Mucosa of stomach (tissue), 1 donor: Measurements from ENCODE around the gene SYT4.

Experiments
- H3K27me3 ChIP-seq: one replicate; pipeline ENCODE4 v1.7.0; 2013; ENCODE audit warnings: mild to moderate bottlenecking, low read length; ENCODE audit not compliant: control insufficient read depth, insufficient read depth
- H3K36me3 ChIP-seq: one replicate; pipeline ENCODE4 v1.7.0; 2013; ENCODE audit warnings: low read length; ENCODE audit not compliant: control insufficient read depth, insufficient read depth
- H3K4me1 ChIP-seq: one replicate; pipeline ENCODE4 v1.7.0; 2013; ENCODE audit warnings: mild to moderate bottlenecking, low read length; ENCODE audit not compliant: control insufficient read depth, insufficient read depth
- H3K4me3 ChIP-seq: one replicate; pipeline ENCODE4 v1.7.0; 2013; ENCODE audit warnings: low read length
- H3K9ac ChIP-seq: one replicate; pipeline ENCODE4 v1.7.0; 2013; ENCODE audit warnings: mild to moderate bottlenecking, low read length, moderate library complexity
- H3K9me3 ChIP-seq: one replicate; pipeline ENCODE4 v1.7.0; 2013; ENCODE audit warnings: mild to moderate bottlenecking, low read length, moderate library complexity; ENCODE audit not compliant: control insufficient read depth
- donor health status: Pancreatic carcinoma.

Gene SYT4

DNA sequence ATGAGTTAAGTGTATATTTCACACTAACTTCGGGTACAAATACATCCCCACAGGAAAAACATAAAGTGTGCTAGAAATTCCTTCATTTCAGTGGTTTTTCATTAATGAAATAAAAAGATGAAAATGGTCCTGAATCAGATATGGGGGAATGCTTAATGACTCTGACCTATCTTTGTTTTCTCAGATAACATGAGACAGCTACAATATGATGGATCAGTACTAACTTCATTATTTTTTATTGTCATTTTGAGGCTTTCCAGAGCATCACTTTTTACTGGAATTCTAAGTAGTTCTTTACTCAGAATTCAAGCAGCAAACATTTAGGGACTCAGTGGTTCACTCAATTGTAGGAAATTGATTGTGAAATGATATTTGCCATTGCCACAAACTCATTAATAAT lies 2.8 kb downstream of the SYT4 start:
- H3K4me3 ChIP-seq, result no peak overlapping the region

GRCh38 chr18:43271593-43272432 lies 5.5 kb downstream of the SYT4 start:
- H3K36me3 ChIP-seq, result no peaks in the 10 kb centered on the region
- H3K4me3 ChIP-seq, result no peak overlapping the region
- no peaks in the 10 kb centered on the region for H3K9me3 ChIP-seq
- no peak overlapping the region for H3K9ac ChIP-seq
- H3K27me3 ChIP-seq, result no peaks in the 10 kb centered on the region
- H3K4me1 ChIP-seq, result no peaks in the 10 kb centered on the region

More for the DNA sequence above, 2.8 kb downstream of the SYT4 start:
- no peaks in the 10 kb centered on the region for H3K9me3 ChIP-seq
- H3K9ac ChIP-seq, result no peak overlapping the region
- no peaks in the 10 kb centered on the region for H3K27me3 ChIP-seq
- H3K4me1 ChIP-seq, result no peaks in the 10 kb centered on the region
- no peaks in the 10 kb centered on the region for H3K36me3 ChIP-seq

DNA sequence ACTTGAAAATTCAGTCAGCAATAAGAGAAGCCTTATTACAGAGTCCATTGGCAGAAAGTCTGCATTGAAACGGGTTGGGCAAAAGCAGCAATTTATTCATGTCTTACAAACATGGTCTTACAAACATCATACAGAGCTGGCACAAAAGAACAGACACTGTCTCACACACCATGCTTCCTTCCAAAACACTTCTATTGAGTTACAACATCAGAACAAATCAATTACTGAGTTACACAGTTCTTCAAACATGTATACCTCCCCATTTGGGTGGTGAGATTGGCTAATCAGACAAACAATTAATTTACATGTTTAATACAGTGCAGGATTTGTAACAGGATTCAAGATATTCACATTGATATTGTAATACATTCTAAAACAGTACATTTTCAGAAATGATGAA lies 9.5 kb downstream of the SYT4 start:
- H3K4me1 ChIP-seq, result no peaks in the 10 kb centered on the region
- no peaks in the 10 kb centered on the region for H3K9me3 ChIP-seq
- H3K36me3 ChIP-seq, result no peaks in the 10 kb centered on the region
- H3K9ac ChIP-seq, result no peak overlapping the region
- no peak overlapping the region for H3K4me3 ChIP-seq
- no peaks in the 10 kb centered on the region for H3K27me3 ChIP-seq

- Histone ChIP-seq H3K4me3 (no peak overlapping the region), H3K36me3 (no peaks in the 10 kb centered on the region), H3K4me1 (no peaks in the 10 kb centered on the region), H3K9me3 (no peaks in the 10 kb centered on the region), H3K9ac (no peak overlapping the region), H3K27me3 (no peaks in the 10 kb centered on the region)
Observed at GRCh38 chr18:43265465-43265864, 11.8 kb downstream of the SYT4 start.

DNA sequence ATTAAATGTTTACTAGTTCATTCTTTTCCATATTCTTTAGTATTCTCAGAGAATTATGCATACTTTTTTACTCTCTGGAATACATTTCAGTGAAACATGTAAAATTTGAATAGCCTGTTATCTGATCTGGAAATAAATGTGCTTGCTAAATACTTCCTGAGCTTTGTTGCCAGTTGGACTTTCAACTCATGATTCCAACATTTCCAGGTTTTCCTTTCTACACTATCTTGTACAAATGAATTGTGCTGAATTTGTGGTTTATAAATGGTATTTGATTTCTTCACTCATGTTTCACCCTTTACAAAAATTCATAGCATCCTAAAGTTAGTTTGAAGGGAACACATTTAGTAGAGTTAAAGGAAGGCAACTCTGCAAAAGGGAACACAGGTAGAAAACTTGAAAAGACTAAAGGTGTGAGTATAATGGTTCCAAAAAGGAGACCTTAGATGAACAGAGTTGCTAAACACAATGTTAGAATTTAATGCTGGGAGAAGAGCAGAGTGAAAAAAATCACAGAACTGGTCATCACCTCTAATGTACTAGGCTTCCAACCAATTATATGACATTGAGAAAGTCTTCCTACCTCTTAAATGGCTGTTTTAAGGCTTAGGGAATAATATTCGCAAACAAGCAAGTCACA lies 28.6 kb downstream of the SYT4 start:
- Histone ChIP-seq H3K27me3 (no peaks in the 10 kb centered on the region), H3K4me1 (no peaks in the 10 kb centered on the region), H3K9me3 (no peaks in the 10 kb centered on the region), H3K4me3 (no peak overlapping the region), H3K36me3 (no peaks in the 10 kb centered on the region), H3K9ac (no peak overlapping the region)

DNA sequence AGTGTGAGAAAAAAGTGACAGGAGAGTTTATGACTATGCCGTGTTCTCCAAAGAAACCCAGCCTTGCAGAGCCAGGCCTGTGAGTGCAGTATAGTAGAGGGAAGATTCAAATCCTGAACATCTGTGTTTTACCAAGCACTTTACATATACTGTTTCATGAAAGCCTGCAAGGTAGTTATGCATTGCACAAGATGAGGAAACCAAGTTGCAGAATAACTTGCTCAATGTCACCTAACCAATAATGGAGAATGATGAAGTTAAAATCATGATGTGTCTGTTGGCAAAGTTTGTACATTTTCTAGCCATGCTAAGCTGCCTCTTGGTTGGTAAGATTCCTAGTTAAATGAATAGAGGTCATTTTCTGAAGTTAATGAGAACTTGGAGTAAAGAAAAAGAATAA lies 29.3 kb downstream of the SYT4 start:
- Histone ChIP-seq H3K36me3 (no peaks in the 10 kb centered on the region), H3K9ac (no peak overlapping the region), H3K9me3 (no peaks in the 10 kb centered on the region), H3K27me3 (no peaks in the 10 kb centered on the region), H3K4me1 (no peaks in the 10 kb centered on the region), H3K4me3 (no peak overlapping the region)

DNA sequence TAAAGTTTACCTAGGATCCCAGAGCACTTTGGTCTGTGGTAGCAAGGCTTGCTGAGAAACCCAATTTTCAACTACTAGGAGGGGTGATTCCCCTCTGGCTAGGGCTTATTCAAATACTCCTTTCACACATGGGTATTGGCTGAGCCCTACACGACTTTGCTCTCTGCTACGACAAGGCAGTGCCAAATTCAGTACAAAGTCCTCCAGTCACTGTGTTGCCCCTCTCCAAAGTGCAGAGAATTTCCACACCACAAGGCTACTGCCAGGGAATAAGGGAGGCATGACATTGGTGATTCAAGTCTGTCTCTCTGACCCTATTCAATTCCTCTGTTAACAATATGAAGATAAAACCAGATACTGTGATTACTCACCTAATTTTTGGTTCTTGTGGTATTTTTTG lies 38.9 kb downstream of the SYT4 start:
- Histone ChIP-seq H3K4me3 (no peak overlapping the region), H3K9me3 (no peaks in the 10 kb centered on the region), H3K36me3 (no peaks in the 10 kb centered on the region), H3K27me3 (no peaks in the 10 kb centered on the region), H3K9ac (no peak overlapping the region), H3K4me1 (no peaks in the 10 kb centered on the region)

DNA sequence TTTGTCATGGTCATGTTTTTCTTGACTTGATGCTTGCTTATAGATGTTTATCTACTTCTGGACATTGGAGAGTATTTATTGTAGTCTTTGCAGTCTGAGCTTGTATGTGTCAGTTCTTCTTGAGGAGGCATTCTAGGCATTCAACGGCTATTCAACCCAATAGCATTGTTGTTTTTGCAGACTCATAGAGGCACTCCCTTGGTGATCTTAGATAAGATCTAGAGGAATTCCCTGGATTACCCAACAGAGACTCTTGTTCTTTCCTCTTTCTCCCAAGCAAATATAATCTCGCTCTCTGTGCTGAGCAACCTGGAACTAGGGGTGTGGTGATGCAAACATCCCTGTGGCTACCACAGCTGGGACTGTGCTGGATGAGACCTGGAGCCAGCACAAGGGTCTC lies 40.4 kb downstream of the SYT4 start:
- Histone ChIP-seq H3K27me3 (no peaks in the 10 kb centered on the region), H3K4me1 (no peaks in the 10 kb centered on the region), H3K9me3 (no peaks in the 10 kb centered on the region), H3K9ac (no peak overlapping the region), H3K4me3 (no peak overlapping the region), H3K36me3 (no peaks in the 10 kb centered on the region)

- no peaks in the 10 kb centered on the region for H3K9me3 ChIP-seq
- H3K27me3 ChIP-seq, result no peaks in the 10 kb centered on the region
- no peaks in the 10 kb centered on the region for H3K4me1 ChIP-seq
- no peaks in the 10 kb centered on the region for H3K36me3 ChIP-seq
- H3K4me3 ChIP-seq, result no peak overlapping the region
- H3K9ac ChIP-seq, result no peak overlapping the region
Observed at GRCh38 chr18:43234889-43235288, 42.4 kb downstream of the SYT4 start.

DNA sequence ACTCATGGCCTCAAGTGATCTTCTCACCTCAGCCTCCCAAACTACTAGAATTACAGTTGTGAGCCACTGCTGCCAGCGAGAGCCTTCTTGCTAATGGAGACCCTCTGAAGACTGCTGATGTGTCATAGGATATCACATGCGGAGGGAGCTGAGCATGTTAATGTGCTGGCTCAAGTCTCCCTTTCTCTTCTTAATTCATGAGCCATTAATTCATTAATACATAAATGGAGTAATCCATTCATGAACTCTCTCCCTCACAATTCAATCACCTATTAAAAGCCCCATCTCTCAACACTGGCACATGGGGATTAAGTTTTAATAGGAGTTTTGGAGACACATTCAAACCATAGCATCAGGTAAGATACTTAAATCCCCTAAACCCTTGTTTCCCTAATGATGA lies 54.8 kb downstream of the SYT4 start:
- H3K4me3 ChIP-seq, result no peak overlapping the region
- H3K4me1 ChIP-seq, result no peaks in the 10 kb centered on the region
- H3K9ac ChIP-seq, result no peak overlapping the region
- no peaks in the 10 kb centered on the region for H3K9me3 ChIP-seq
- no peaks in the 10 kb centered on the region for H3K36me3 ChIP-seq
- H3K27me3 ChIP-seq, result no peaks in the 10 kb centered on the region

GRCh38 chr18:43220691-43221090 lies 56.6 kb downstream of the SYT4 start:
- Histone ChIP-seq H3K36me3 (no peaks in the 10 kb centered on the region), H3K4me1 (no peaks in the 10 kb centered on the region)

More at GRCh38 chr18:43220691-43221090, 56.6 kb downstream of the SYT4 start:
- no peaks in the 10 kb centered on the region for H3K27me3 ChIP-seq
- no peak overlapping the region for H3K9ac ChIP-seq
- H3K4me3 ChIP-seq, result no peak overlapping the region
- H3K9me3 ChIP-seq, result no peaks in the 10 kb centered on the region
